G401 (cell line): ENCODE data around the gene RPLP1. TPM values are rescaled to one million over a fixed set of nuclear protein-coding genes. Genes with fewer than 3 reads are reported as not detected.
"Not testable (repeated sequence)": the region's sequence is repeated elsewhere in the genome, so short reads cannot be mapped to it uniquely, and the experiment has no call there.

Experiments
- DNase-seq: peaks from one replicate; pipeline ENCODE4 v3.0.0-alpha.2; 2015; ENCODE audit warnings: low spot score
- in situ Hi-C: cut with HindIII; loops from 2 replicates; pipeline ENCODE4 v1.10.0; 2016; ENCODE audit warnings: low sequenced_read_pairs, mixed read lengths
- total RNA-seq: library from RNA; depleted of rRNA; stranded (reverse); fragments of >200 nt; shearing (Covaris generic); gene quantifications from 2 replicates; pipeline ENCODE4 v1.2.3, GENCODE V29; 2014

The RPLP1 gene
- total RNA-seq, 1 experiment from 2014 or later: 49.4 TPM

- no peak for DNase-seq
- in situ Hi-C loops: no loop called here
Observed at GRCh38 chr15:69434679-69435078, 17.9 kb upstream of the RPLP1 start.

GRCh38 chr15:69435985-69436384 lies 16.6 kb upstream of the RPLP1 start:
- no peak for DNase-seq
- in situ Hi-C loops: no loop called here

- in situ Hi-C loops: no loop called here
Observed at GRCh38 chr15:69436951-69437350, 15.7 kb upstream of the RPLP1 start.

GRCh38 chr15:69439623-69440022 lies 13.0 kb upstream of the RPLP1 start:
- in situ Hi-C loops: no loop called here

More at GRCh38 chr15:69436951-69437350, 15.7 kb upstream of the RPLP1 start:
- DNase-seq: no peak

GRCh38 chr15:69443032-69443611 lies 9.5 kb upstream of the RPLP1 start:
- no peak for DNase-seq

More at GRCh38 chr15:69439623-69440022, 13.0 kb upstream of the RPLP1 start:
- DNase-seq: no peak

GRCh38 chr15:69444686-69445085 lies 7.9 kb upstream of the RPLP1 start:
- no peak for DNase-seq
- in situ Hi-C loops: no loop called here

More at GRCh38 chr15:69443032-69443611, 9.5 kb upstream of the RPLP1 start:
- in situ Hi-C loops: no loop called here

- in situ Hi-C loops: no loop called here
- DNase-seq: no peak
Observed at GRCh38 chr15:69446953-69447352, 5.7 kb upstream of the RPLP1 start.

- in situ Hi-C loops, DNase-seq: not testable (repeated sequence)
Observed at GRCh38 chr15:69450221-69450620, 2.4 kb upstream of the RPLP1 start.

- in situ Hi-C loops: no loop called here
Observed at GRCh38 chr15:69450968-69451695, 1.5 kb upstream of the RPLP1 start.

GRCh38 chr15:69451951-69452691 lies 497 bp upstream of the RPLP1 start:
- no peak for DNase-seq
- in situ Hi-C loops: no loop called here

More at GRCh38 chr15:69450968-69451695, 1.5 kb upstream of the RPLP1 start:
- DNase-seq: no peak

GRCh38 chr15:69454953-69455352 lies 2.3 kb downstream of the RPLP1 start:
- DNase-seq: no peak
- in situ Hi-C loops: no loop called here

GRCh38 chr15:69456208-69457166 lies 3.9 kb downstream of the RPLP1 start:
- DNase-seq: no peak
- in situ Hi-C loops: no loop called here

GRCh38 chr15:69457304-69458280 lies 5.0 kb downstream of the RPLP1 start:
- in situ Hi-C loops: no loop called here
- DNase-seq: no peak

- no peak for DNase-seq
- in situ Hi-C loops: no loop called here
Observed at GRCh38 chr15:69459066-69459465, 6.4 kb downstream of the RPLP1 start.

GRCh38 chr15:69460481-69460880 lies 7.9 kb downstream of the RPLP1 start:
- in situ Hi-C loops: no loop called here
- no peak for DNase-seq

GRCh38 chr15:69462030-69462492 lies 9.4 kb downstream of the RPLP1 start:
- in situ Hi-C loops: no loop called here
- peak; percentile 41 for DNase-seq

GRCh38 chr15:69462493-69463181 lies 10.0 kb downstream of the RPLP1 start:
- peak; percentile 98 for DNase-seq
- in situ Hi-C loops: no loop called here
